ENCODE measurements around the gene GALNTL6. TPM values are rescaled to one million over a fixed set of nuclear protein-coding genes. Genes with fewer than 3 reads are reported as not detected.

Gene GALNTL6
- total and polyA plus RNA-seq, 2 donors from 2014 or later, result 0.60 TPM; not detected in 1

- Histone ChIP-seq H3K9me3 (ENCODE audit: control insufficient read depth in 2 of 3, insufficient read depth in 1 of 3, low read length in 3 of 3) (no peaks in the 10 kb centered on the region), H3K27me3 (ENCODE audit: control insufficient read depth, insufficient read depth, low read length) (no peaks in the 10 kb centered on the region), H3K27ac (ENCODE audit: low read depth in 2 of 2, low read length in 2 of 2) (no peak overlapping the region), H3K4me3 (ENCODE audit: low read length in 3 of 3) (no peak overlapping the region), H3K36me3 (ENCODE audit: control insufficient read depth in 2 of 3, insufficient read depth in 3 of 3, low read length in 3 of 3) (no peaks in the 10 kb centered on the region), H3K9ac (ENCODE audit: low read length in 3 of 3) (no peak overlapping the region), H3K4me1 (ENCODE audit: control insufficient read depth in 2 of 3, insufficient read depth in 2 of 3, low read depth in 1 of 3, low read length in 3 of 3) (no peaks in the 10 kb centered on the region)
- no peak for DNase-seq
- no peak for FAIRE-seq
- no peak for TF ChIP-seq CTCF (IDR thresholded peaks at IDR 0.05; ENCODE audit: borderline replicate concordance, extremely low read depth, insufficient read depth)
- intact Hi-C loops (cut with DNase I), result no loop called here
These were observed 949.7 kb downstream of the GALNTL6 start for GRCh38 chr4:172762895-172763294.

- no peak for FAIRE-seq
These were observed 957.6 kb downstream of the GALNTL6 start for GRCh38 chr4:172770787-172771186.

GRCh38 chr4:172772781-172773180 is 959.6 kb downstream of the GALNTL6 start:
- FAIRE-seq, result no peak

More at GRCh38 chr4:172770787-172771186, 957.6 kb downstream of the GALNTL6 start:
- Histone ChIP-seq H3K9ac (ENCODE audit: low read length in 3 of 3) (no peak overlapping the region), H3K27me3 (ENCODE audit: control insufficient read depth, insufficient read depth, low read length) (no peaks in the 10 kb centered on the region), H3K27ac (ENCODE audit: low read depth in 2 of 2, low read length in 2 of 2) (no peak overlapping the region), H3K9me3 (ENCODE audit: control insufficient read depth in 2 of 3, insufficient read depth in 1 of 3, low read length in 3 of 3) (no peaks in the 10 kb centered on the region), H3K4me3 (ENCODE audit: low read length in 3 of 3) (no peak overlapping the region), H3K36me3 (ENCODE audit: control insufficient read depth in 2 of 3, insufficient read depth in 3 of 3, low read length in 3 of 3) (no peaks in the 10 kb centered on the region), H3K4me1 (ENCODE audit: control insufficient read depth in 2 of 3, insufficient read depth in 2 of 3, low read depth in 1 of 3, low read length in 3 of 3) (no peaks in the 10 kb centered on the region)
- TF ChIP-seq CTCF (IDR thresholded peaks at IDR 0.05; ENCODE audit: borderline replicate concordance, extremely low read depth, insufficient read depth), result no peak
- intact Hi-C loops (cut with DNase I), result no loop called here
- DNase-seq, result no peak

More at GRCh38 chr4:172772781-172773180, 959.6 kb downstream of the GALNTL6 start:
- H3K27me3 ChIP-seq (ENCODE audit: control insufficient read depth, insufficient read depth, low read length), result no peaks in the 10 kb centered on the region
- H3K9ac ChIP-seq (ENCODE audit: low read length in 3 of 3), result no peak overlapping the region
- no peaks in the 10 kb centered on the region for H3K36me3 ChIP-seq (ENCODE audit: control insufficient read depth in 2 of 3, insufficient read depth in 3 of 3, low read length in 3 of 3)
- H3K4me1 ChIP-seq (ENCODE audit: control insufficient read depth in 2 of 3, insufficient read depth in 2 of 3, low read depth in 1 of 3, low read length in 3 of 3), result no peaks in the 10 kb centered on the region
- no peak overlapping the region for H3K27ac ChIP-seq (ENCODE audit: low read depth in 2 of 2, low read length in 2 of 2)
- H3K9me3 ChIP-seq (ENCODE audit: control insufficient read depth in 2 of 3, insufficient read depth in 1 of 3, low read length in 3 of 3), result no peaks in the 10 kb centered on the region
- no peak for DNase-seq
- intact Hi-C loops (cut with DNase I), result no loop called here
- TF ChIP-seq CTCF (IDR thresholded peaks at IDR 0.05; ENCODE audit: borderline replicate concordance, extremely low read depth, insufficient read depth), result no peak
- H3K4me3 ChIP-seq (ENCODE audit: low read length in 3 of 3), result no peak overlapping the region

Measured in kidney (tissue), 14 donors.